ENCODE measurements around the gene PLEKHN1.
"Not testable (repeated sequence)": the region's sequence is repeated elsewhere in the genome, so short reads cannot be mapped to it uniquely, and the experiment has no call there.

PLEKHN1 gene

DNA sequence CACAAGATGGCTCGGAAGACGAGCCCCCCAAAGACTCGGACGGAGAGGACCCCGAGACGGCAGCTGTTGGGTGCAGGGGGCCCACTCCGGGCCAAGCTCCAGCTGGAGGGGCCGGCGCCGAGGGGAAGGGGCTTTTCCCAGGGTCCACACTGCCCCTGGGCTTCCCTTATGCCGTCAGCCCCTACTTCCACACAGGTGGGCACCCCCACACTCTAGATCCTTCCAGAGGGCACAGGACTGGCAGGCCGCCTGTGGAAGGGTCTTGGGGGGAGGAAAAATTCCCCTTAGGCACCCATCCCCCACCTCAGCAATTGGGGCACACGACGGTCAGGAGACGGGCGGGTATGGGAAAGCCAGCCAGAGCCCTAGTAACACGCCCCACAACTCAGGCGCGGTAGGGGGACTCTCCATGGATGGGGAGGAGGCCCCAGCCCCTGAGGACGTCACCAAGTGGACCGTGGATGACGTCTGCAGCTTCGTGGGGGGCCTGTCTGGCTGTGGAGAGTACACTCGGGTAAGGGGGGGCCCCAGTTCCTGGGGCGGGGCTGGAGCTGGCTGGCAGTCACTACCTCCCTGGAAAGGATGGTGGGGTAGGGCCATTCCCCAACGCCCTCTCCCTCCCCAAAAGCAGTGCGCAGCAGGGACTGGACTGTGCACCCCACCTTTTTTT, 23.3 kb upstream of the PLEKHN1 start:
- DNase-seq: no peak

GRCh38 chr1:943545-944340, 22.5 kb upstream of the PLEKHN1 start:
- DNase-seq: no peak

- DNase-seq: no peak
These were observed 21.6 kb upstream of the PLEKHN1 start for GRCh38 chr1:944341-945325.

DNA sequence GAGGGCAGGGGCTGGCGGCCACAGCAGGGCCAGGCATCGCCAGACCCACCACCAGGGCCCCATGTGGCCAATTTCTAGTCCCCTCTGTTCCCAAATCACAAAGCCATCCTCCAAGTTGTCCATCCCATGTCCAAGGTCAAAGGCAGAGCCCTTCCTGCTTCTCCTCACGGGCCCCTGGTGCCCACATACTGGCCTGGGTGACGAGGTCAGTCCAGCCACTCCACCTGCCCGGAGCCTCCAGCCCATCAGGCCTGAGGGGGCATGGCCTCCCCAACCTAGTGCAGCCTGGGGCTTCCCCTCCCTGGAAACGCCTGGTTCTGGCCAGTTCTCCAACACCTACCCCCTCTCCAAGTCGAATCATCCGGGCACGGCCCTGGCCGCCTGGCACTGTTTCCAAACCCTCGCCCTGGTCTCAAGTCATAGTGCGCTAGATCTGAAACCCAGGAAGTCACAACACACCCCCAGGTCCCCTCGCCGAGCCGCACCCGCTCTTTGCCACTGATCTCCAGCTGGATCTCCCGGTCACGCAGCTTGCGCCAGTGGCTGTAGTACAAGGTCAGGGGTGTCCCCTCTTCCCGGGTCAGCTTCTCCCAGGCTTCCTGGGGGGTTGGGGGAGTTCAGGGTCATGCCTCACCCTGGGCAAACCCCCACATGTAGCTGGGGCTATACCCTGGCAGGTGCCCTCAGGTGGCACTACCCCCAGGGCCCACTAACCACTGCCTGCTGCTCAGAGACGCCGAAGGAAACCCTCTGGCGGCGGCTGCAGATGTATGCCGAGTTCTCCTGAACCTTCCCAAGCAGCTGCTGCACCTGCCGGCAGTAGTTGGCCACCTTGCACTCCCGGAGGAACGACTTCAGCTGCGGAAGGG, 20.4 kb upstream of the PLEKHN1 start:
- no peak for DNase-seq

DNA sequence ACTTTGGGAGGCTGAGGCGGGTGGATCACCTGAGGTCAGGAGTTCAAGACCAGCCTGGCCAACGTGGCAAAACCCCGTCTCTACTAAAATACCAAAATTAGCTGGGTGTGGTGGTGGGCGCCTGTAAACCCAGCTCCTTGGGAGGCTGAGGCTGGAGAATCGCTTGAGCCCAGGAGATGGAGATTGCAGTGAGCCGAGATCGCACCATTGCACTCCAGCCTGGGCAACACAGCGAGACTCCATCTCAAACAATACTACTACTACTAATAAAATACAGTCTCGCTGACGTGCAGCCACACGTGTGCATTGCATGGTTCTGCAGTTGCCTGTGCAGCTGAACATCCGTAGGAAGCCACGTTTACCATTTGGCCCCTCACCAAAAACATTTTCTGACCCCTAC, 19.5 kb upstream of the PLEKHN1 start:
- not testable (repeated sequence) for DNase-seq

- DNase-seq: no peak
These were observed 18.3 kb upstream of the PLEKHN1 start for GRCh38 chr1:947958-948357.

GRCh38 chr1:950268-950667, 16.0 kb upstream of the PLEKHN1 start:
- DNase-seq: no peak

DNA sequence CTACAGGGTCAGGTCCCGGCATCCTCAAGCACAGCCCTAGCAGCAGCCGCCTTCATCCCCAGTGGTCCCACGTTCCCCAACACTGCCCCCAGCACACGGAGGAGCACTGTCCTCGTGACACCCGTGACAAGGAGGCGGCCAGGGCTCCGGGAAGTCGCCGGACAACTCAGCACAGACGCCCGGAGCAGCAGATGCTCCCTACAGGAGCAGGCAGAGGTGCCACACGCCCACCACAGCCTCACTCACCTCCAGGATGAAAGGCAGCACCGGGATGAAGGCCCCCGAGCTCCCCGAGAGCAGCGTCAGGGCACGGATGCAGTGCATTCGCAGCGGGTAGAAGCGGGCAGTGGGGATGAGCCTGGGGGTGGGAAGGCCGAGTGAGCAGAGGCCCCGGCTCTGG, 15.4 kb upstream of the PLEKHN1 start:
- no peak for DNase-seq

DNA sequence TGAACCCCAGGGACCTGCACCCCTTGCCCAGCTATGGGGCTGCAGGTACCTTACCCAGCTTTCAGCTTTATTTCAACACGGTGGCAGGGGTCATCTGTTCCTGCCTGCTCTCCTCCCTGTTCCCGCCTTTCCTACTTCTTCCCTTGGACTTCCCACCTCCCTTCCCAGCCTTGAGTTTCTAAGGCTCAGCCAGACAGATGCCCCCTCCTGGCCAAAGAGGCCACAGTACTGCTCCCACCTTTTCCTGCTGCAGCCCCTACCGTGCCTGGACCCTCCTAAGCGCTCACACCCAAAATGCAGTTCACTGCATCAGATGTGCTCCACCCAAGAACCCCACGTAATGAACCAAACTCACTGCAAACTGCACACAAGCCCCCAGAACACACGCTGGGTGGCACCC, 14.9 kb upstream of the PLEKHN1 start:
- no peak for DNase-seq

GRCh38 chr1:952201-952600, 14.1 kb upstream of the PLEKHN1 start:
- DNase-seq: no peak

DNA sequence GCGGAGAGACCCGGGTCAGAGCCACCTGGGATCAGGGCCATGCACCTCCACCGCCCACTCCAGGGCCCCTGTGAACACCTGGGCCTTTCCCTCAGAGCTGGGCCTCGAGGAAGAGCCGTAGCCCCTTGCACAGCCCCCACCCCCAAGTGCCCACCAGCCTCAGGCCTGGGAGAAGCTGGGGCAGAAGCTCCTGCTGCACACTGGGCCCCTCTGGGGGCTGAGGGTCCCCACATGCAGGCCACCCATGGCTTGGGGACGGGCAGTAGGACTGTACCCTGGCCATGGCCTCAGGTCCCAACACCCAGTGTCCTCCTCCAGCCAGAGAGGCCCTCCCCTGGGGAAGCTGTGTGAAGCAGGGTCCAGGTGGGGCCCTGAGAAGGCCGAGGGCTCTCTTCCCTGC, 13.7 kb upstream of the PLEKHN1 start:
- DNase-seq: no peak

GRCh38 chr1:953524-954320, 12.6 kb upstream of the PLEKHN1 start:
- DNase-seq: no peak

GRCh38 chr1:954927-955326, 11.4 kb upstream of the PLEKHN1 start:
- DNase-seq: no peak

GRCh38 chr1:955474-955873, 10.8 kb upstream of the PLEKHN1 start:
- DNase-seq: no peak

GRCh38 chr1:956636-957035, 9.6 kb upstream of the PLEKHN1 start:
- no peak for DNase-seq

- DNase-seq: peak; percentile 98
These were observed 7.2 kb upstream of the PLEKHN1 start, which contains the start of gene NOC2L for GRCh38 chr1:958823-959730. Gene NOC2L, minus strand, starts transcription at chr1:959256. Its CDS starts 16 bp downstream, at chr1:959240.

GRCh38 chr1:959731-960362, 6.4 kb upstream of the PLEKHN1 start:
- DNase-seq: no peak

DNA sequence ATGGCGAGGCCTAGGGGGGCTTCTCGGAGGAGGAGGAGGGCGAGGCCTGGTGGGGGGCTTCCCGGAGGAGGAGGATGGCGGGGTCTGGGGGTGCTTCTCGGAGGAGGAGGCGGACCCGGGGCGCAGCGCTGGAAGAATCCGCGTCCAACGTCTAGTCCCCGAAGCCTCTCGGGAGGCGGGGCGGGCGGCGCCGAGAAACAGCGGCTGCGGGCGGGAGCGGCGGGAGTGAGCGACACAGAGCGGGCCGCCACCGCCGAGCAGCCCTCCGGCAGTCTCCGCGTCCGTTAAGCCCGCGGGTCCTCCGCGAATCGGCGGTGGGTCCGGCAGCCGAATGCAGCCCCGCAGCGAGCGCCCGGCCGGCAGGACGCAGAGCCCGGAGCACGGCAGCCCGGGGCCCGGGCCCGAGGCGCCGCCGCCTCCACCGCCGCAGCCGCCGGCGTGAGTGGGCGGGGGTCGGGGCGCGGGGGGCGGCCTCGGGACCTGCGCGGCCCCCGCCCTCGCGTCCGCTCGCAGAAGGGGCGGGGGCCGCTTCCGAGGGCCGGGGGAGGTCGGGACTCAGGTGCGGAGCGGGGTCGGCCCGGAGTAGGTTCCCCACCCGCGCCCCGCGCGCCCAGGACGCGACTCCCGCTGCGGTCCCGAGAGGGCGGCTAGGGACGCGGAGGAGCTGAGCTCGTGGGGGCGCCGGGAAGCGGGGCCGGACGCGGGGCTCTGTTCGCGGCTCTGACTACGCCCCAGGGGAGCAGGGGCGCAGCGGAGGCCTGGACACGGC, 5.7 kb upstream of the PLEKHN1 start, which contains the start of gene KLHL17:
Gene KLHL17, plus strand, starts transcription at position 222 of the 769 bp plus-strand sequence. Its CDS starts 110 bp downstream, at position 332.
- peak; percentile 78 for DNase-seq

Data from activated T-cell treated with anti-CD3 and anti-CD28 coated beads for 4 hours (primary cell).